ENCODE measurements around the gene ZNF304.

Gene ZNF304

GRCh38 chr19:57398868-57399267, 47.8 kb downstream of the ZNF304 start:
- Histone ChIP-seq H3K9me3 (ENCODE audit: control insufficient read depth, low read length) (peaks cover 6% of the 10 kb centered on the region), H3K9ac (ENCODE audit: low read length) (no peak overlapping the region), H3K27me3 (ENCODE audit: control insufficient read depth, insufficient read depth, low read length) (no peaks in the 10 kb centered on the region), H3K36me3 (ENCODE audit: control insufficient read depth, insufficient read depth, low read length) (peaks cover 12% of the 10 kb centered on the region), H3K4me3 (ENCODE audit: low read length) (no peak overlapping the region), H3K4me1 (ENCODE audit: control insufficient read depth, insufficient read depth, low read length) (no peaks in the 10 kb centered on the region)

- Histone ChIP-seq H3K4me3 (ENCODE audit: low read length) (no peak overlapping the region), H3K9me3 (ENCODE audit: control insufficient read depth, low read length) (peaks cover under 1% of the 10 kb centered on the region), H3K36me3 (ENCODE audit: control insufficient read depth, insufficient read depth, low read length) (peaks cover 10% of the 10 kb centered on the region)
Observed at GRCh38 chr19:57403737-57404563, 52.9 kb downstream of the ZNF304 start.

GRCh38 chr19:57406516-57407123, 55.5 kb downstream of the ZNF304 start:
- Histone ChIP-seq H3K9me3 (ENCODE audit: control insufficient read depth, low read length) (no peaks in the 10 kb centered on the region), H3K9ac (ENCODE audit: low read length) (no peak overlapping the region), H3K27me3 (ENCODE audit: control insufficient read depth, insufficient read depth, low read length) (no peaks in the 10 kb centered on the region), H3K4me3 (ENCODE audit: low read length) (no peak overlapping the region), H3K36me3 (ENCODE audit: control insufficient read depth, insufficient read depth, low read length) (peaks cover 5% of the 10 kb centered on the region), H3K4me1 (ENCODE audit: control insufficient read depth, insufficient read depth, low read length) (peaks cover under 1% of the 10 kb centered on the region)

More at GRCh38 chr19:57403737-57404563, 52.9 kb downstream of the ZNF304 start:
- Histone ChIP-seq H3K27me3 (ENCODE audit: control insufficient read depth, insufficient read depth, low read length) (no peaks in the 10 kb centered on the region), H3K9ac (ENCODE audit: low read length) (no peak overlapping the region), H3K4me1 (ENCODE audit: control insufficient read depth, insufficient read depth, low read length) (no peaks in the 10 kb centered on the region)

All from mucosa of stomach (tissue), 1 donor.